Vagina (tissue), 2 donors: ENCODE data around the gene MAN2A2. TPM values are rescaled to one million over a fixed set of nuclear protein-coding genes. Genes with fewer than 3 reads are reported as not detected.
"Not testable (repeated sequence)": the region's sequence is repeated elsewhere in the genome, so short reads cannot be mapped to it uniquely, and the experiment has no call there.

Experiments used
- DNase-seq, 2 donors: peaks; one replicate each; pipeline ENCODE4 v3.0.0-alpha.2; 2017; ENCODE audit errors: extremely low spot score in 2 of 2
- H3K27ac ChIP-seq: fragments of 200-600 bp; sonication (generic); one replicate; pipeline ENCODE4 v1.5.1; 2019
- H3K27me3 ChIP-seq: fragments of 200-600 bp; sonication (generic); one replicate; pipeline ENCODE4 v1.5.1; 2019
- H3K36me3 ChIP-seq, 2 donors: fragments of 200-600 bp; sonication (generic); one replicate each; pipeline ENCODE4 v1.5.1; 2017 to 2019
- H3K4me1 ChIP-seq: fragments of 200-600 bp; sonication (generic); one replicate; pipeline ENCODE4 v1.5.1; 2019
- H3K4me3 ChIP-seq, 2 donors: fragments of 200-600 bp; sonication (generic); 1 replicate in 1 of 2; 2 replicates in 1 of 2; pipeline ENCODE4 v1.5.1; 2016 to 2019
- H3K9me3 ChIP-seq: fragments of 200-600 bp; sonication (generic); one replicate; pipeline ENCODE4 v1.5.1; 2019
- POLR2A ChIP-seq, 2 donors: fragments of 450-650 bp; IDR thresholded peaks; one replicate each; pipeline ENCODE4 v1.6.1; 2017; ENCODE audit warnings: antibody characterized with exemption in 2 of 2, mild to moderate bottlenecking in 2 of 2, moderate library complexity in 2 of 2
- POLR2AphosphoS5 ChIP-seq, 2 donors: sonication (generic); formaldehyde crosslinking; IDR thresholded peaks; one replicate each; pipeline ENCODE4 v1.9.0; 2017; ENCODE audit warnings: antibody characterized with exemption in 2 of 2, mild to moderate bottlenecking in 2 of 2, low read depth in 1 of 2; ENCODE audit not compliant: insufficient read depth in 1 of 2
- intact Hi-C: fragments of 100-400 bp; cut with DNase I; formaldehyde crosslinking; loops from one replicate; pipeline ENCODE4 v1.15.1; 2023
- total RNA-seq: library from RNA; depleted of rRNA; stranded (reverse); fragments of >200 nt; gene quantifications from one replicate; pipeline ENCODE4 v1.2.3, GENCODE V29; 2016
- TF ChIP-seq, protein P1 (sequence below), 3 experiments: fragments of 450-650 bp in 2 of 3; fragments of 200-600 bp in 1 of 3; sonication (generic) in 1 of 3; IDR thresholded peaks; one replicate each; pipeline ENCODE4 v1.5.1; 2017 to 2019; ENCODE audit warnings: antibody characterized with exemption in 3 of 3, mild to moderate bottlenecking in 2 of 3, moderate library complexity in 2 of 3

The MAN2A2 gene
- total RNA-seq, 1 donor from 2014 or later, result 46.7 TPM

DNA sequence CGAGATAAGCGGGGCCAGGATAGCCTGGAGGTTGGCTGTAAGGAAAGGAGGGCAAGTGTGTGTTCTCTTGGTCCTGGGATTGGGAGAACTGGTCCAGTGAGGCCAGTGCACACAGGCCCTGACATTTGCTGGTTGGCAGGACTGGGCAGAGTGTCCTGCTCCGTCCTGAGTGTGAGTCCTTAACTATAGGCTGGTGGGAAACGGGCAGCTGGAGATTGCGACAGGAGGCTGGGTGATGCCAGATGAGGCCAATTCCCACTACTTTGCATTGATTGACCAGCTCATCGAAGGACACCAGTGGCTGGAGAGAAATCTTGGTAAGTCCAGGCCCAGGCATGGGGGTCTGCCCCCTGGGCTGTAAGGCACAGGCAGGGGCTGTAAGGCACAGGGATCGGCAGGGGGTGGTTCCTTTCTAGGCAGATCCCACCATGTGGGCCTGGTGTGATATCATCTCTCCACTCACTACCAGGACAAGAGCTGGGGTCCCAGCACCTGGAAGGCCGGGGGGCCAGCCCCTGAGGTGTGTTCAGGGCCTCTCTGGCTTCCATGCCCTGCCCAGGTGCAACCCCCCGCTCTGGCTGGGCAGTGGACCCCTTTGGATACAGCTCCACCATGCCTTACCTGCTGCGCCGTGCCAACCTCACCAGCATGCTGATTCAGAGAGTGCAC, 3.2 kb downstream of the MAN2A2 start:
- H3K4me3 ChIP-seq, result no peak overlapping the region
- intact Hi-C loops, result no loop called here
- H3K4me1 ChIP-seq, result peaks cover 18% of the 10 kb centered on the region
- H3K27me3 ChIP-seq, result no peaks in the 10 kb centered on the region
- DNase-seq, result no peak
- no peaks in the 10 kb centered on the region for H3K9me3 ChIP-seq
- H3K27ac ChIP-seq, result no peak overlapping the region
- TF ChIP-seq POLR2AphosphoS5 (IDR thresholded peaks at IDR 0.05; ENCODE audit: insufficient read depth in 1 of 2, low read depth in 1 of 2), result no peak
- TF ChIP-seq, protein P1, sequence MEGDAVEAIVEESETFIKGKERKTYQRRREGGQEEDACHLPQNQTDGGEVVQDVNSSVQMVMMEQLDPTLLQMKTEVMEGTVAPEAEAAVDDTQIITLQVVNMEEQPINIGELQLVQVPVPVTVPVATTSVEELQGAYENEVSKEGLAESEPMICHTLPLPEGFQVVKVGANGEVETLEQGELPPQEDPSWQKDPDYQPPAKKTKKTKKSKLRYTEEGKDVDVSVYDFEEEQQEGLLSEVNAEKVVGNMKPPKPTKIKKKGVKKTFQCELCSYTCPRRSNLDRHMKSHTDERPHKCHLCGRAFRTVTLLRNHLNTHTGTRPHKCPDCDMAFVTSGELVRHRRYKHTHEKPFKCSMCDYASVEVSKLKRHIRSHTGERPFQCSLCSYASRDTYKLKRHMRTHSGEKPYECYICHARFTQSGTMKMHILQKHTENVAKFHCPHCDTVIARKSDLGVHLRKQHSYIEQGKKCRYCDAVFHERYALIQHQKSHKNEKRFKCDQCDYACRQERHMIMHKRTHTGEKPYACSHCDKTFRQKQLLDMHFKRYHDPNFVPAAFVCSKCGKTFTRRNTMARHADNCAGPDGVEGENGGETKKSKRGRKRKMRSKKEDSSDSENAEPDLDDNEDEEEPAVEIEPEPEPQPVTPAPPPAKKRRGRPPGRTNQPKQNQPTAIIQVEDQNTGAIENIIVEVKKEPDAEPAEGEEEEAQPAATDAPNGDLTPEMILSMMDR (IDR thresholded peaks at IDR 0.05), result no peak
- no peak for TF ChIP-seq POLR2A (IDR thresholded peaks at IDR 0.05)
- H3K36me3 ChIP-seq, result peaks cover 0 to 62% of the 10 kb centered on the region in 2 donors

DNA sequence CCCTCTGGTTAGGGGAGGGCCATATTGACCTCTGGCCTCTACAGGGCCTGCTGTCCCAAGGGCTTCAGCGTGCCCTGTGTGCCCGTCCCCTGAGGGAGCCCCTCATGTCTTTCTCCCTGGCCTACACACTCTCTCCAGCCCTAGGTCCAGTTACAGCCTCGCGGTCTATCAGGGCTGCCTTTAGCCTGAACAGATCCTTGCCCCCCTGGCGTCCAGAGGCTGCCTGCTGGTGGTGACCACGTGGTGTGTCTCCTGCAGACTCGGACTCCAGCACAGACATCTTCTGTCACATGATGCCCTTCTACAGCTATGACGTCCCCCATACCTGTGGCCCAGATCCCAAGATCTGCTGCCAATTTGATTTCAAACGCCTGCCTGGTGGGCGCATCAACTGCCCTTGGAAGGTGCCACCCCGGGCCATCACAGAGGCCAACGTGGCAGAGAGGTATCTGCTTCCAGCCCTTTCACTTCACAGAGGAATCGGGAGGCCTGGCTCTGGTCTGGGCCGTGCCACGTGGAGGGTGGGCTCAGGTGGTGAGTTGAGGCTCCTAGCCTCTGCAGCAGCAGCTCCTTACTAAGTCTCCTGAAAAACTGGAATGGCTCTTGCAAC, 4.1 kb downstream of the MAN2A2 start:
- Histone ChIP-seq H3K36me3 (peaks cover 0 to 71% of the 10 kb centered on the region in 2 donors), H3K4me3 (no peak overlapping the region), H3K9me3 (no peaks in the 10 kb centered on the region), H3K27ac (no peak overlapping the region), H3K4me1 (peaks cover 11% of the 10 kb centered on the region), H3K27me3 (no peaks in the 10 kb centered on the region)
- no peak for DNase-seq
- intact Hi-C loops, result no loop called here
- TF ChIP-seq, protein P1 (IDR thresholded peaks at IDR 0.05), result no peak

DNA sequence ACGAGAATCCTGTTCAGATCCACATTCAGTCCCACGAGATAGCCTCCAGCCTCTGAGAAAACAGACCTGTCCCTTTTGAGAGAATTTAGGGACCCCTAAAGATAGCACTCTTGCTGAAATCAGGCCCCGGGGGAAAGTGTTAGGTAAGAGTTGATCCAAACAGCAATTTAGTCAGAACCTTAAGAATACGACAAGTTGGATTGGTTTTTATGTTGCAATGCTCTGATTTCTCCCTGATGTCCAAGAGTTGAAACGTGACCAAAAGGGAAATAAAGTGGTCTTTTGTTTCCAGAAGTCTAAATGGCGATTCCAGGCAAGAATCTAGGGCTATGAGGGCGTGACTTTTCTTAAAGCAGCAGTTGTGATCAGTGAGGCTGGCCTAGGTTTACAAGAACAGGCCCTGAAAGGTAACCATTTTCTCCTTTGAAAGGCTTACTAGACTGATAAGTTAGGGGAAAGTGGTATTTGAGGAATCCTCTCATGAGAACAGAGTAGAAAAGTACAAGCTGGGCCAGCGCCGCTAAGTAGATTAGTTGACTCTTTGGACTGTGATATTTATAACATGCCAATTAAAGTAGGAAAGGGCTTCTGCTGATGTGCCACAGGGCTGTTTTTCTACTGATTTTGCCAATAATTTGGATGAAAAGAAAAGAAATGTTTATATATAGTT, 4.9 kb downstream of the MAN2A2 start:
- peaks cover 11% of the 10 kb centered on the region for H3K4me1 ChIP-seq
- no peaks in the 10 kb centered on the region for H3K27me3 ChIP-seq
- H3K9me3 ChIP-seq, result no peaks in the 10 kb centered on the region
- no peak overlapping the region for H3K4me3 ChIP-seq
- intact Hi-C loops, result no loop called here
- no peak for TF ChIP-seq POLR2A (IDR thresholded peaks at IDR 0.05)
- TF ChIP-seq, protein P1 (IDR thresholded peaks at IDR 0.05), result no peak
- TF ChIP-seq POLR2AphosphoS5 (IDR thresholded peaks at IDR 0.05; ENCODE audit: insufficient read depth in 1 of 2, low read depth in 1 of 2), result no peak
- peaks cover 4 to 79% of the 10 kb centered on the region in 2 donors for H3K36me3 ChIP-seq
- H3K27ac ChIP-seq, result no peak overlapping the region
- DNase-seq, result no peak

DNA sequence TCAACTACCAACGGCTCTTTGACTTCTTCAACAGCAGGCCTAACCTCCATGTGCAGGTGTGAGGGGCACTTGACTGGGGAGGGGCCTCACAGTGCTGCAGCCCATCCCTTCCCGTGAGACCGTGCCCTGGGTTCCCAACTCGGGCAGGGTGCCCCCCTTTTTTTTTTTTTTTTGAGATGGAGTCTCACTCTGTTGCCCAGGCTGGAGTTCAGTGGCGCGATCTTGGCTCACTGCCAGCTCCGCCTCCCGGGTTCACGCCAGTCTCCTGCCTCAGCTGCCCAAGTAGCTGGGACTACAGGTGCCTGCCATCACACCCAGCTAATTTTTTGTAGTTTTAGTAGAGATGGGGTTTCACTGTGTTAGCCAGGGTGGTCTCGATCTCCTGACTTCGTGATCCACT, 6.3 kb downstream of the MAN2A2 start:
- H3K9me3 ChIP-seq, H3K27me3 ChIP-seq, intact Hi-C loops, H3K4me1 ChIP-seq, DNase-seq, H3K4me3 ChIP-seq, H3K27ac ChIP-seq: not testable (repeated sequence)
- H3K36me3 ChIP-seq, result peaks cover 5 to 91% of the 10 kb centered on the region in 2 donors

DNA sequence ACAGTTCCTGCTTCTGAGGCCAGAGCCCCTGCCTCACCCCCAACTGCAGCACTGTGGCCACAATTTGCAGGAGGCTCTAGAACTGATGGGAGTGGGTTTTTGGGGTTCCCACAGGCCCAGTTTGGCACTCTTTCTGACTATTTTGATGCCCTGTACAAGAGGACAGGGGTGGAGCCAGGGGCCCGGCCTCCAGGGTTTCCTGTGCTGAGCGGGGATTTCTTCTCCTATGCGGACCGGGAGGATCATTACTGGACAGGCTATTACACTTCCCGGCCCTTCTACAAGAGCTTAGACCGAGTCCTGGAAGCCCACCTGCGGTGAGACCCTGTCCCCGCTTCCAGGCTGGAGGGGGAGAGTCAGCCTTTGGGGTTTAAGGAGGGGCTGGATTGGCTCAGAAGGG, 6.9 kb downstream of the MAN2A2 start:
- DNase-seq, result no peak
- Histone ChIP-seq H3K36me3 (peaks cover 5 to 94% of the 10 kb centered on the region in 2 donors), H3K4me3 (no peak overlapping the region), H3K27me3 (no peaks in the 10 kb centered on the region), H3K4me1 (no peaks in the 10 kb centered on the region), H3K27ac (no peak overlapping the region), H3K9me3 (no peaks in the 10 kb centered on the region)
- TF ChIP-seq POLR2A (IDR thresholded peaks at IDR 0.05) (no peak), POLR2AphosphoS5 (IDR thresholded peaks at IDR 0.05; ENCODE audit: insufficient read depth in 1 of 2, low read depth in 1 of 2) (no peak)
- TF ChIP-seq, protein P1 (IDR thresholded peaks at IDR 0.05), result no peak
- intact Hi-C loops, result no loop called here
